Activated CD4-positive, alpha-beta T cell treated with anti-CD3 and anti-CD28 coated beads, Interleukin-2, amount 50 U/mL, for 16 hours (primary cell): ENCODE data around the gene INPP5D.
"Not testable (repeated sequence)": the region's sequence is repeated elsewhere in the genome, so short reads cannot be mapped to it uniquely, and the experiment has no call there.

Source experiments
- DNase-seq: peaks from one replicate; pipeline ENCODE4 v3.0.0-alpha.2; 2020

Gene INPP5D

DNA sequence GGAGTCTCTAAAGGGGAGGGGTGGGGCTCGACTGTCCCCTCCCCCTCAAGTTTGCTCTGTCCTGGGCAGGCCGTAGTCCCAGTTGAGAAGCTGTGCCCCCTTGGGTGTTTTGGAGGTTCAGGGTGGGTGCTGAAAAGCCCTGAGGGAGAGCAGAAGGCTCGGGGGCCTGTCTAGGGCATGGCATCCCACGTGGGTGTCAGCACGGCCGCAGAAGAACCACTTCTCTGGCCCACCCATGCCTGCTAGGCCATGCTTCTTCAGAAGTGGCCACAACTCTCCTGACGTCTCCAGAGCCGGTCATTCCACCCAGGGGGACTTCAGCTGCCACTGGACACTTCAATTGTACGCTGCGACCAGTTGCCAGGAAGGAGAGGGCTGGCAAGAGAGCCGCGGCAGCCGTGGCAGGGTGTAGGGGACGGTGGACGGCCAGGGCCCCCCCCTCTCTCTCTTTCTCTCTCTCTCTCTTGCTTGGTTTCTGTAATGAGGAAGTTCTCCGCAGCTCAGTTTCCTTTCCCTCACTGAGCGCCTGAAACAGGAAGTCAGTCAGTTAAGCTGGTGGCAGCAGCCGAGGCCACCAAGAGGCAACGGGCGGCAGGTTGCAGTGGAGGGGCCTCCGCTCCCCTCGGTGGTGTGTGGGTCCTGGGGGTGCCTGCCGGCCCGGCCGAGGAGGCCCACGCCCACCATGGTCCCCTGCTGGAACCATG is at the start of gene INPP5D:
Gene INPP5D, plus strand, starts transcription at position 546 of the 704 bp plus-strand sequence. Its CDS starts 137 bp downstream, at position 683.
- DNase-seq = peak; percentile 88

DNA sequence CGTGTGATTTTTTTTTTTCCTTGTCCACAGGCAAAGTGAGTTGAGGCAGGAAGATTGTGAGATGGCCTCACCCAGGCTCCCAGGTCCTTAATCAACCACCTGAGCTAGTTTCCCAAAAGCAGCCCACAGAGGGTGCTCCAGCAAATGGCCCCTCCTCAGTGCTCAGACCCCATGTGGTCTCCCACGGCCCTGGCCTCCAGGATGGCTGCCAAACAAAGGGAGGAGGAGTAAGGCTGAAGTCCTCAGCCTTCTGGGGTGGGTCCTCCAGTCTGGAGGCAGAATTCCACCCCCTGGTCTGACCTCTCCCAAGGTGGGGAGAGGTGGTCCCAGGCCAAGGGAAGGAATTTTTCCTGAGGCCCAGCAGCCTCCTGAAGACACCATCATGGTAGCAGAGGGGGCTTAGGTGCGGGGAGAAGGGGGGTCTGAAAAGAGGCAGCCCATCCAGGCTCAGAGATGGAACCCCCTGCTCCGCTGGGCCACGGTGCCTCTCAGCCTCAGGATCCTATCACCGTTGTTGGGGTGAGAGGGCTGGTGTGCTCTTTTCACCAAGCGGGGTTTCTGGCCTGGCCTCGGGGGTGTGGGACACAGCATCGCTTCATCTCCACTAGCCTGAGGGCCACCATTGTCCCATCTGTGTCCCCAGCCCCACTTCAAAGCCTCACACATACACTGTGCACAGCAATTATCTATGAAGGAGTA is 49.4 kb upstream of the INPP5D start:
- no peak for DNase-seq

DNA sequence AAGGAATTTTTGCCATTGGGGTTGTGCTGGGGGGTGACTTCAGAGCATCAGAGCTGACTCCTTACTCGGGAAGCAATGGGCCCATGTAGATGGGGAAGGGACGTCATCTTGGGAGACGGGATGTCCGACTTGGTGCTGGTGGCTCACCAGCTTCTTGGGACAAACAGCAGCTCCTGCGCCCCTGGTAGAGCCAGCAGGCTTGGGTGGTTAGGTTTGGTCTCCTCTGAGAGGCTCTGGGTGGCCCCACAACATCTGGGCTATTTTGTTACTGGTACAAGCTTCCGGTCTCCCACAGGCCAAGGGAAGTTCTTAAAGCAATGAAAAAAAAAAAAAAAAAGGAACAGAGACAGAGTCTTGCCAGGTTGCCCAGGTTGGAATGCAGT is 48.9 kb upstream of the INPP5D start:
- no peak for DNase-seq

DNA sequence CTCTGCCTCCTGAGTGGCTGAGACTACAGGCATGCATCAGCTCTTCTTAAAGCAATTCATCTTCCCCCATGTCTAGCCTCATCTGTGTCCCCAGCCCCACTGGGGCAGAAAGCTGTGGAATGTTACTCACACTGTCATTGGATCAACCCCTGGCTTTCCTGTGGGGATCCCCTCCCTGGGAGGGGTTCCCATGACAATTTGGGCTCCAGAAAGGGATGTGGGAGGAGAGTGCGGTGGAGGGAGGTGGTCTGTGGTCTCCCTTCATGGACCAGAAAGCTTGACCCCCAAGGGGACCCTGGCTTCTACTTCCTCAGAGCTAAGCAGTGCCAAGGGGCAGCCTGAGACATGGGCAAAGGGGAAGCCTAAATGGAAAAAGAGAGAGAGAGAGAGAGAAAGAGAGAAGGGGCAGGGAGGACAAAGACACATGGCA is 48.4 kb upstream of the INPP5D start:
- DNase-seq = no peak

DNA sequence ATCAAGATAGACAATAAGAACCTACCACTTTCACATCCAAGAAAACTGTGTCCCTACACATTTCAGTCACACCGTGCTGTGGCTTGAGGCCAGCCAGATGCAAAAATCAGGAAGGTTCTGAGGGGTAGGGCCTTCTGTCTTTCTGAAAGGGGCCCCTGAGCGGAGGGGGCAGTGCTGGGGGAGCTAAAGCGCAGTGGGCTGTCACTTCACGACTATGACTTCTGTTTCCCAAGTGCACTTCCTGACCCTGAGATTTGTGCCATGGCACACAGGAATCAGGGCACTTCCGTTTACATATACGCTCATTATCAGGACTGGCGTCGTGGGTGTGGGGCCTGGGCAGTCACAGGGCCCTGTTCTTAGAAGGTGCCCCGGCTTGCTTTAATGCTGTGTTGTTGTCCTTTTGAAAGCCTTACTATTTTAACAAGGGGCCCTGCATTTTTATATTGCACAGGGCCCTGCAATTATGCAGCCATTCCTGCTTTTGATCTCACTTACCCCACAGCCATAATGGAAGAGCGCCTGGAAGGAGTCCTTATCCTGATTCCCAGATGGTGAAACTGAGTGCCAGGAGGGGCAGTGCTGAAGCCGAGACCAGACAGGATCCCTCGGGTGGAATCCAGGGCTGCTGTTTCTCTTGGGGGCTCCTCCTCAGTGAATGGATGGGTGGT is 47.7 kb upstream of the INPP5D start:
- no peak for DNase-seq

DNA sequence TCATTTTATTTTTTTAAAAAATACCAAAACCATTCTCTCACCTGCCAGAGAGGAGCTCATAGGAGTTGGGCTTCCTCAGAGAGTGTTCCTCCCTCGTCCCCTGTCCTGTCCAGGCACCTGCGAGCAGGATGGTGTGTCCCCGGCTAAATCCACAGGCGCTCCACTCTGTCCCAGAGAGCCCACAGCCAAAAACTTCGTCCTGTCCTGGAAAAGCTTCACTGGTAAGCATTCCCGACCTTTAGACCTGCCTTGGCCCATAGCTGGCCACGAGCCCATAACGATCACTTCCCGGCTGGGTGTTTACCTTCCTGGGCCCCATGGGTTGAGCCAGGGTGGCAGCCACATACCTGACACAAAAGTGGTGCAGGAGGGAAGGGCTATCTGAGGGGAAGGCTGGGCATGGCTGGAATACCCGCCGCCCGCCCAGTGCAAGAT is 47.1 kb upstream of the INPP5D start, which contains the start of gene NGEF:
Gene NGEF, minus strand, starts transcription at position 230 of the 435 bp plus-strand sequence. CDS start 38,366 bp downstream, outside the sequence.
- DNase-seq = no peak

DNA sequence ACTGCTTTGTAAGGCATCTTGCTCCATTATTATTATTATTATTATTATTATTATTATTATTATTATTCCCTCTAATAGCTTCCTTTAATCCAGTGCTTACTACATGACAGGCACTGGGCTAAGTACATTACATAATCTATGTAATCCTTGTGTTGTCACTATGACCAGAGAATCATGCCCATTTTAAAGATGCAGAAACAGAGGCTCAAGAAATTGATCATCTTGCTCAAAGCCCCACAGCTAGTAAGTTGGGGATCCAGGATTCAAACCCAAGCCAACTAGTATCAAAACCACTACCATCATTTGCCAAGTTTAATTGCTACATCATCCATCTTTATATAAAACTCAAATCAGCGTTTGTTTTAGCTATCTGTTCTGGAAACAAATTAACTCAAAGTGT is 46.5 kb upstream of the INPP5D start:
- no peak for DNase-seq

DNA sequence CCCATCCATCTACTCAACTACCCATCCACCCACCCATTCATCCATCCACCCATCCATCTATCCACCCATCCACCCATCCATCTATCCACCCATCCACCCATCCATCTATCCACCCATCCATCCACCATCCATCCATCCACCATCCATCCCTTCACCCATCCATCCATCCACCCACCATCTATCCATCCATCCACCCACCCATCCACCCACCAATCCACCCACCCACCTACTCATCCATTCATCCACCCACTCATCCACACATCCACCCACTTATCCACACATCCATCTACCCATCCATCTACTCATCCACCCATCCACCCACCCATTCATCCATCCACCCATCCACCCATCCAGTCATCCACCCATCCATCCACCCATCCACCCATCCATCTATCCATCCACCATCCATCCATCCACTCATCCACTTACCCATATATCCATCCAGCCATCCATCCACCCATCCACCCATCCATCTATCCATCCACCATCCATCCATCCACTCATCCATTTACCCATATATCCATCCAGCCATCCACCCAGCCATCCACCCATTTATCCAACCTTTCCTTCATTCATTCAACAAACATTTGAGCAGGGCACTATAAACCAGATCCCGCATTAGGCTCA is 45.0 kb upstream of the INPP5D start:
- DNase-seq = no peak

DNA sequence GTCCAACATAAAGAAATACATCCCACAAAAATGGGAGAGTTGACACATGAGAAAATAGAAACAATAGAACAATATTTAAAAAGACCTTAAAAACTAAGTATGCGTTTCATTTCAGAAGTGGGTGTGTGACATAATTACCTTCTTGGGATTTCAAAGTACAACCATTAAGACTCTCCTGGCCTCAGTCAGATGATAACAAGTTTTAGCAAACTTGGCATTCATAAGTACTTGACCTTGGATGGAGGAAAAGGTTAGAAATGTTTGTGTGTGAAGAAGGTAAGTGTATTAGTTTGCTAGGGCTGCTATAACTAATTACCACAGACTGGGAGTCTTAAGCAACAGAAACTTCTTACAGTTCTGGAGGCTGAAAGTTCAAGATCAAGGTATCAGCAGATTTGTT is 42.2 kb upstream of the INPP5D start:
- no peak for DNase-seq

DNA sequence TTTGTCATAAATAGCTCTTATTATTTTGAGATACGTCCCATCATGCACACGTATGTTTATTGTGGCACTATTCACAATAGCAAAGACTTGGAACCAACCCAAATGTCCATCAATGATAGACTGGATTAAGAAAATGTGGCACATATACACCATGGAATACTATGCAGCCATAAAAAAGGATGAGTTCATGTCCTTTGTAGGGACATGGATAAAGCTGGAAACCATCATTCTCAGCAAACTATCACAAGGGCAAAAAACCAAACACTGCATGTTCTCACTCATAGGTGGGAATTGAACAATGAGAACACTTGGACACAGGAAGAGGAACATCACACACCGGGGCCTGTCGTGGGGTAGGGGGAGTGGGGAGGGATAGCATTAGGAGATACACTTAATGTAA is 40.5 kb upstream of the INPP5D start:
- DNase-seq = not testable (repeated sequence)

DNA sequence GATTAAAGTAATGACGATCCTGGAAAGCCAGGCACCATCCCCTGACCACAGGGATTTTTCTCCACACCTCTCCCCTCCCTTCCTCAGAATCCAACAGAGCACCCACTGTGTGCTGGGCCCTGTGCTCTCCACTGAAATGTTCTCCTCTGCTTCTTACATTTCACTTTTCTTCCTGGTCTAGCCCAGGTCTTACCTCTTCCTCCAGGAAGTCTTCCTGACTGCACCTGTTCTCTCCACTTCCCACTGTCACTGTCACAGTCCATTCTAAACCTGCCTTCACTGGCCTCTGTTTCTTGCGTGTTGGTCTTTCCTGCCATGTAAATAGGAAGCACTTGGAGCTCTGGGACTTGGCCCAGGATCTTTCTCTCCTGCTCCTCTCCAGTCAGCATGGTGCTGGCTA is 39.7 kb upstream of the INPP5D start:
- no peak for DNase-seq

DNA sequence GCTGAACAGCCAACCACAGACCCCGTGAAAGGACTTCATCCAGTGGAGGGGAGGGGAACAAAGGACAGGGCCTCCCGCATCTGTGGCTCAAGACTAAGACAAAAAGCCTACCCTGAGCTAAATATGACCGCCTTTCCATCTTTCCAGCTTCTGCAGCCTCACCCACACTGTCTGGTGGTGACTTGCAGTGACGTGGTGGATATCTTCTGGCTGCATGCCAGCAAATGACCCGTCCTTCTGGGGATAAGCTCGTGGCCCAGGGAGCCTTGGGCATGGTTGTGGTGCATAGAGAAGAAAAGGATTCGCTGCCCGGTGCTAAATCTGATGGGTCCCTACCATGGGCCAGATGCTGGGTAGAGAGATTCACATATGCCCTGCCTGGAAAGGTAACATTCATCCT is 38.4 kb upstream of the INPP5D start:
- DNase-seq = no peak

DNA sequence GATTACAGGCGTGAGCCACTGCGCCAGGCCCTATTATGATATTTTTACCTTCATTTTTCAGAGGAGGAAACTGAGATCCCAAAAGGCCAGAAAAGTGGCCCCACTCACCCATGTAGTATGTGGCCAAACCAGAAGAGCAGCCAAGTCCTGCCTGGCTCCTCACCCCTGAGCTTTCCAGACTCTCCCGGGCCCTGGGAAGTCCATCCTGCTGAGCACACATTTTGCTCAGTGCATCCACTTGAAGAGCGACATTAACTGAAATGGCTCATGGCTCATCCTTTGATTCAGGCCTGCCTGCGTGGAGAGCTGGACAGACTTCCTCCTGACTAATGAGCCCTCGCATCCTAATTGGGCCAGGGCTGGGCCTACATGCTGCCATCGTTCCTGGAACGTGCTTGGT is 37.6 kb upstream of the INPP5D start:
- no peak for DNase-seq

DNA sequence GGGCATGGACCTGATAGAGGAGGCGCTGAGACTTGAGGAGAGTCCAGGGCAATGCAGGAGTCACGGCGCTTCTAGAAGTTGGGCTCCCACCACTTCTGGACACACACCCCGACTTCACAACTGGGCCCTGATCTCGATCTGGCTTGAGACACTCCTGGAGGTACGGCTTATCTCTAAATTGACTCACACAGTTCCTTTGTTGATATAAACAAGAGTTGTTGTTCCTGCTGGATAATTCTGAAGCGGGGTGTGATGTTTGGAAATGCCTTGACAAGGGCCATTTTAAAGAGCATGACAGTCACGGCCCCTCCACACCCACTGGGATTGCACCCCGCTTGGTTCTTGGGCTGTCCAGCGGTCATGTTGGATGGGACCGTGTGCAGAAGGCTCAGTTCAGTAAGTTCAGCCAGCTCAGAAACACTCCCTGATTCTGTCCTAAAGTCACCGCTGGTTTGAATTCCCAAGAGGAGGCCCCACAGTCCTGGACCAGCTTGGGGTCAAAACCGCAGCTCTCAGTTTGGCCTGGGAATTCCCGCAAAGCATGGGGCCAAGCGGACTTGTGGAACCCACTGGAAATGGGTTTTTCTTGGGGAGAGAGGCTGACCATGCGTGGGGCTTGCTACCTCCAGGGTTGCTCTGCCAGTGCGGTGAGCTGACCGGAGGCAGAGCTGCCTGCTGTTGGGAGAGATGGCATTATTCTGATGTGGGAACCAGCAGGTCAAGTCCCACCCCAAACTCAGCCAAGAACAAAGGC is 37.0 kb upstream of the INPP5D start:
- DNase-seq = no peak

DNA sequence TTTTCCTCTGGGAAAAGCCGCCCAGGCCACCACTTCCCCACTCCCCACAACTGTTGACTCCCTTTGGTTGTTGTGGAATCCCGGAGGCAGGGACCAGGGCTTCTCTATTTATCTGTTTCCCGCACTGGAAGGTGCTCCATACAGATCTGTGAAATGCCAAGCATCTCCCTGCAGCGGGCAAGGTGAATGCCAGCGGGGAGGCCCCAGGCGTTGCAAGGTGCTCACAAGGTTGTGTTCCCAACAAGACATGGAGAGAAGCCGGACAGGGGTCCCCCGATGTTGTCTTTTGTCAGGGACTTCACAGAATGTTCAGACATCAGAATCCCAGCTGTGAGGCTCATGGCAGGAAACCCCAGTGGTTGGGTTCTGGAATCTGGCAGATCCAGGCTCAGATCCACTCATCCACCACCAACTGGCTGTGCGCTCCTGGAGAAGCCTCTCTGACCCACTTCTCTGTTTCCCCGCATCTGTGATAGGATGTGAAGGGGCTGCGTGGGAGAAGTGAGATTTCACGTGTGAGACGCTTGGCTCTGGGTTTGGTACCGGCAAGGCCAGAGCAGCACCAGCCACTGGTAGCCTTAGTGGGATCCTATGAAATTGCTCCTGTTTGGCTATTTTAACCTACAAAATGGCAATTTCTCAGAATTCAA is 36.3 kb upstream of the INPP5D start:
- DNase-seq = no peak

DNA sequence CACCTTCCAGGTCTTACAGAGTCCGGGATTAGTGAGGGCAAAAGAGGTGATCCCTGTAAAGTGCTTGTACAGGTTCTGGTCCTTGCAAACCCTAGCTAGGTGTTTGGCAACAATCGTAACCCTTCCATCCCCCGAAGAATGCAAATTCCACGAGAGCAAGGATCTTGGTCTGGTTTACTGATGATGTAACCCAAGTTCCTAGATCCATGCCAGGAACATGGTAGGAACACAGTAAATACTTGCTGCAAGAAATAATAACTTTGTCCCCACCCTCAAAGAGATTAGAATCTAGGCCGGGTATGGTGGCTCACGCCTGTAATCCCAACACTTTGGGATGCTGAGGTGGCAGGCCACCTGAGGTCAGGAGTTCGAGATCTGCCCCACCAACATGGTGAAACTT is 34.4 kb upstream of the INPP5D start:
- DNase-seq = no peak

DNA sequence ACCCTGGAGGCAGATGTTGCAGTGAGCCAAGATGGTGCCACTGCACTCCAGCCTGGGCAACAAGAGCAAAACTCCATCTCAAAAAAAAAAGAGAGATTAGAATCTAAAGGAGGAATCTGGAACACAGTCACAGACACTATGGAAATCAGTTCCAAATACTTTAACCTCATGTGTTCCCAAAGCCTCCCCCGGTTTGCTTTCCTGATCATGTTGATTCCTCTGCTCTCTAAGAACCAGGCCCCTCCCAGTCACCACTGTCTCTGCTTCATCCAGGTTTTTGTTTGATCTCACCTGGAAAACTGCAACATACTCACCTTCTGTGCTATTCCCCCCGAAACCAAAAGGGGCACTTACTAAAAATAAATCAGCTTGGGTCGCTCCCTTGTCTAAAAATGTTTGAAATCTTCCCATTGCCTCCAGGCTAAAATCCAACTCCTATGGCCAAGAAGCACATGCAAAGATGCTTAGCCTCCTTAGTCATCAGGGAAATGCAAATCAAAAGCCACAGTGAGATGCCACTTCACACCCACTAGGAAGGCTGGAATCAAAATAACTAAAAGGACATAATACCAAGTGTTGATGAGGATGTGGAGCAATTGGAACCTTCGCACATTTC is 33.8 kb upstream of the INPP5D start:
- no peak for DNase-seq

DNA sequence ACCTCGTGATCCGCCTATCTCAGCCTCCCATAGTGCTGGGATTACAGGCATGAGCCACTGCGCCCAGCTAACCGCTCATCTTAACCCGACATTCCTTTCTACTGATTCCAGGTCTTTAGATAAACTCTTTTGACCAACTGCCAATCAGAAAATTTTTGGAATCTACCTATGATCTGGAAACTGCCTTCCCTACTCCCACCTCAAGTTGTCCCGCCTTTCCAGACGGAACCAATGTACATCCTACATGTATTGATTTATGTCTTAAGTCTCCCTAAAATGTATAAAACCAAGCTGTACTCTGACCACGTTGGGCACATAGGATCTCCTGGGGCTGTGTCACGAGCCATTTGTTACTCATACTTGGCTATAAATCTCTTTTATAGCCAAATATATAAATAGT is 30.8 kb upstream of the INPP5D start:
- no peak for DNase-seq

DNA sequence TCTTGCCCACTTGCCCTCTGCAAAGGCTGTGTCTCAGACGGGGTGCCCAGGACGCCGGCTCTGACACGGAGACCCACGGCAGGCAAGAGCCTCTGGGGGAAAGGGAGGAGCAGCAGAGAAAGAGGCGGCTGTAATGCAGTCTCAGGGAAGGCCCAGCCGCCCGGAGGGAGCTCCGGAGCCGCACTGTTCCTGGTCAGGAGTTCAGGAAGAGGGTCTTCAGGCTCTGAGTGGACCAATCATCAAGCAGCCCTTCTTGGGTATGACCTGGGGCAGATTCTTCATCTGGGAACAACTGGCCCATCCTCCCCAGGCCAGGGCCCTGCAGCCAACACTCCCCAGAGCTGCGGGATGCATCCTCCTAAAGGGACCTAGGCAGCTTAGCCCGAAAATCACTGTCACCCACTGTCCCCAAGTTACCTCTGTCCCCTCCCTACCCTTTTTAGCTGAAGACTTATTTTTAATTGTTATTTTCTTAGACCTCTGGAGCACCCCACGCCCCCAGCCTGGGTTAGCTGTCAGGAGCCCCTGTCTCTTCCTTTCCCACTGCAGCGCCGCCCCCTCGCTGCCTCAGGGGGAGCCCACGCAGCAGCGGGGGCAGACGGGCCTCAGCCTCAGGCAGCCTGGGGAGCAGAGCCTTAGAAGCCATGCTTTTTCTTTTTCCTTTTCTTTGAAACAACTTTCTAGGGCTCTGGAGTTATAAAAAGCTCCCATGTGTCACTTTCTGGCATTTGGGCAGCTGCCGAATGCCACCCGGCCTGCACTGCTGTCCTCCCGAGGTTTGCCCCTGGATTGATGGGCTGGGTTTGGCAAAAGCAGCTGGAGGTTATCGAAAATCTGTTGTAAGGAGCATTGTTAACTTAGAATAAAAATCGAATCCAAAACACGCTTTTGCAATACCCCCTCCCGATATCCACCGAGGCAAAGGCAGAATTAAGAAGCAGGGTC is 28.3 kb upstream of the INPP5D start:
- no peak for DNase-seq

DNA sequence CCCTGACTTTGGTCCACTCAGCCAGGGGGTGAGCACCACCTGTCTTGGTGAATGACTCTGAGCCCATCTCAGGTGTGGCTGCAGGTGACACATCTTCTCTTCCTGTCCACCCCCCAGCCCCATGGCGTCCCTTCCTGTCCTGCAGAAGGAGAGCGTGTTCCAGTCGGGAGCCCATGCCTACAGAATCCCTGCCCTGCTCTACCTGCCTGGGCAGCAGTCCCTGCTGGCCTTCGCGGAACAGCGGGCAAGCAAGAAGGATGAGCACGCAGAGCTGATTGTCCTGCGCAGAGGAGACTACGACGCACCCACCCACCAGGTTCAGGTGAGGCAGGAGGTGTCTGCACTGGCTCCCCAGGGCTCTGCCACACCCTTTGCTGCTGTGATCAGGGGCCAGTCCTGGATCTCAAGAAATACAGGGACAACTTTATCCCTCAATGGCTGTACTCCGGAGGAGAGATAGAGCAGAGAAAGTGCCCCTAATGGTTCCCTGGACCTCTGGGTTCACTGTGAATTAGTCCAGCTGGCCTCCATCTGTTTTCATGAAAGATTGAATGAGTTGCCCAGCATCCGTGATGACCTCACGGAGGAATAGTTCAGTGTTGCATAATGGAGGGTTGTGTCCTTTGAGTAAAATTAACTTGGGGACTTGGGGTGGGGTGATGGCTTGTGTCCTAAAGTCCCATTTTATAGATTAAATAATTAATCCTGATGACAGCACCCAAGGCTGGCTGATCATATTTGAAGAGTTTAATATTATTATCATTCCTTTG is 27.4 kb upstream of the INPP5D start, which contains the start of gene NEU2:
Gene NEU2, plus strand, starts transcription at position 122 of the 770 bp plus-strand sequence. Its CDS starts 0 bp downstream, at position 122.
- DNase-seq = no peak
